ENCODE results near the gene HDAC3.

GRCh38 chr5:141672841-141673813, 36.5 kb upstream of the HDAC3 start:
- TF ChIP-seq, protein P1, sequence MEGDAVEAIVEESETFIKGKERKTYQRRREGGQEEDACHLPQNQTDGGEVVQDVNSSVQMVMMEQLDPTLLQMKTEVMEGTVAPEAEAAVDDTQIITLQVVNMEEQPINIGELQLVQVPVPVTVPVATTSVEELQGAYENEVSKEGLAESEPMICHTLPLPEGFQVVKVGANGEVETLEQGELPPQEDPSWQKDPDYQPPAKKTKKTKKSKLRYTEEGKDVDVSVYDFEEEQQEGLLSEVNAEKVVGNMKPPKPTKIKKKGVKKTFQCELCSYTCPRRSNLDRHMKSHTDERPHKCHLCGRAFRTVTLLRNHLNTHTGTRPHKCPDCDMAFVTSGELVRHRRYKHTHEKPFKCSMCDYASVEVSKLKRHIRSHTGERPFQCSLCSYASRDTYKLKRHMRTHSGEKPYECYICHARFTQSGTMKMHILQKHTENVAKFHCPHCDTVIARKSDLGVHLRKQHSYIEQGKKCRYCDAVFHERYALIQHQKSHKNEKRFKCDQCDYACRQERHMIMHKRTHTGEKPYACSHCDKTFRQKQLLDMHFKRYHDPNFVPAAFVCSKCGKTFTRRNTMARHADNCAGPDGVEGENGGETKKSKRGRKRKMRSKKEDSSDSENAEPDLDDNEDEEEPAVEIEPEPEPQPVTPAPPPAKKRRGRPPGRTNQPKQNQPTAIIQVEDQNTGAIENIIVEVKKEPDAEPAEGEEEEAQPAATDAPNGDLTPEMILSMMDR (conservative IDR thresholded peaks at IDR 0.05; ENCODE audit: low read depth, low read length), result no peak
- TF ChIP-seq EZH2 (IDR thresholded peaks at IDR 0.05; ENCODE audit: low read length, unreplicated experiment), result no peak
- TF ChIP-seq EZH2phosphoT487 (IDR thresholded peaks at IDR 0.05; ENCODE audit: borderline replicate concordance, low read length), result no peak

Data from PC-3 (cell line).